Activated naive CD8-positive, alpha-beta T cell treated with anti-CD3 and anti-CD28 coated beads, Interleukin-2, amount 50 U/mL, for 16 hours (primary cell): Measurements from ENCODE around the gene GGA3.
A peak's percentile ranks its signal among the peaks of the same experiment; 100 is the strongest.

Experiments
- DNase-seq: peaks from one replicate; pipeline ENCODE4 v3.0.0-alpha.2; 2020; ENCODE audit warnings: low read depth, low spot score

The GGA3 gene

GRCh38 chr17:75250009-75250471, 11.4 kb downstream of the GGA3 start:
- DNase-seq: peak; percentile 76

GRCh38 chr17:75249564-75249963, 11.8 kb downstream of the GGA3 start:
- no peak for DNase-seq

- DNase-seq: no peak
Measured at GRCh38 chr17:75246404-75246803, 15.0 kb downstream of the GGA3 start.

GRCh38 chr17:75245011-75245410, 16.4 kb downstream of the GGA3 start:
- DNase-seq: no peak

GRCh38 chr17:75244133-75244866, 17.1 kb downstream of the GGA3 start:
- no peak for DNase-seq

- DNase-seq: no peak
Measured at GRCh38 chr17:75242461-75243042, 18.9 kb downstream of the GGA3 start.

GRCh38 chr17:75241996-75242460, 19.4 kb downstream of the GGA3 start:
- DNase-seq: no peak

- DNase-seq: no peak
Measured at GRCh38 chr17:75241502-75241901, 19.9 kb downstream of the GGA3 start.

- no peak for DNase-seq
Measured at GRCh38 chr17:75241143-75241430, 20.3 kb downstream of the GGA3 start.

- DNase-seq: peak; percentile 30
Measured at GRCh38 chr17:75240394-75241142, 20.8 kb downstream of the GGA3 start.

GRCh38 chr17:75239778-75240393, 21.5 kb downstream of the GGA3 start:
- DNase-seq: no peak

GRCh38 chr17:75239214-75239613, 22.2 kb downstream of the GGA3 start:
- DNase-seq: no peak

GRCh38 chr17:75238684-75239191, 22.7 kb downstream of the GGA3 start:
- peak; percentile 29 for DNase-seq

GRCh38 chr17:75238020-75238580, 23.3 kb downstream of the GGA3 start:
- no peak for DNase-seq

- DNase-seq: no peak
Measured at GRCh38 chr17:75237100-75238014, 24.0 kb downstream of the GGA3 start.

- DNase-seq: no peak
Measured at GRCh38 chr17:75232786-75233185, 28.6 kb downstream of the GGA3 start.

GRCh38 chr17:75231741-75232464, 29.5 kb downstream of the GGA3 start:
- no peak for DNase-seq

GRCh38 chr17:75231071-75231470, 30.3 kb downstream of the GGA3 start:
- DNase-seq: no peak

GRCh38 chr17:75228847-75229246, 32.6 kb downstream of the GGA3 start:
- no peak for DNase-seq

GRCh38 chr17:75228305-75228704, 33.1 kb downstream of the GGA3 start:
- no peak for DNase-seq
